Stimulated activated CD4-positive, alpha-beta T cell treated with anti-CD3 and anti-CD28 coated beads, Interleukin-4, amount 100 ng/mL, for 24 hours (primary cell): Measurements from ENCODE around the gene LIPA.
"Not testable (repeated sequence)": the region's sequence is repeated elsewhere in the genome, so short reads cannot be mapped to it uniquely, and the experiment has no call there.

Source experiments
- DNase-seq: peaks from one replicate; pipeline ENCODE4 v3.0.0-alpha.2; 2020

Gene LIPA

DNA sequence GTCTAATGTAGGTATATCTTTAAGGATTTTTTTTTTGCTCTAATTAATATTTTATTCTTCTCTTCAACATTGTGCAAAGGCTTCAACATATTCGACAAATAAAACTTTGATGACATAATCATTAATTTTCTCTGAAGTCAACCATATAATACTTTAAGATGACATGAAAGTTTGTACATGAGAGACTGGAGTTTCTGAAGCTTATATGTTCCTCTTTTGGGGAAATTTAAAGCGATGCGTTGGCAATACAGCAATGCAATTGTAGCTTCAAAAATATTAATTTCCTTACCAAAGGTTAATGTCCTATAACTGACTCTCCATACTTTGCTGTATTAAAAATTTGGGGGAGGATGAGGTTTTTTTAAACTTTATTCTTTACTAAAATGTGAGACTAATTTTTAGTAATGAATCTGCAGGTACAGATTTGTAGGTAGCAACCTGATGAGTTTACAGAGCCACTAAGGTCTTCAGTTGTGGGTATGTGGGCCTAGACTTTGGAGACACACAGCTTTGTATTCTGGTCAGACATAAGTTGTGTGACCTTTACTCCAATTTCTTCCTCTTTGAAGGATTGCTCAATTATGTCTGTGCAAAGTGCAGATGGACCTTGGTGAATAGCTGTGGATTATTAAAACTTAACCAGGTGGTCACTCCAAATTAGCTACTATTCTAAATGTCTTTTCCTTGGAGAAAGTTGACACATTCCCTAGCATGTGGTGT is 18.0 kb upstream of the LIPA start:
- no peak for DNase-seq

DNA sequence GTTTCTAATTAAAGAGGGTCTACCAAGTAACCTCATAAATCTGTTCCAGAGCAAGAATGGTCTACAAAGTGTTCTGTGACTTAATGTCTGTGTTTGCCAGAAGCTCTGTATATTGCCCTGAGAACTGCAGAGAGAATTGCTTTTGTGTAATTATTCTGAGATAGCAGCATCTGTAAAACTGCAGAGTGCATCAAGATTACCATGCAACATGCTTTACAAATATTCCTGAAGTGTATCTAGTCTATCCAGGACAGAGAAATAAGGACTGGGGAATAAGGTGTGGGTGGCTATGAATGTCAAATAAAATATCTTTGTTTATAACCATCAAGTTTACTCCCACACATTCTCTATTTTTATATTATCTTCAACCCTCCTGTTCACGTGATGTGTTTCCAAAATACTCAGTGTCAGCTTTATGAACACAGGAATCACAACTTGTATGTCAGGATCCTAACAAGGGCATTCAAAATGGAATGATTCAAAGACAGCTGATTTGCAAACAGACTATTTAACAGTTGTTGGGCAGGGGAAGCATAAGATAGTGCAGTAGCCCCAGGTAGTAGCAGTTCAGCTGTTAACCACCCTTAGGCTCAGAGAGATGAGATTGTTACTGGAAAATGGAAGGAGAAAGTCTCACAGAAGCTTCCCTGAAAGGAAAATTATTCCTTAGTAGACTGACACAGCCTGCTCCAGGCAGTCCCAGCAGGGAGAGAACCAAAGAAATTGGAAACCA is 15.3 kb upstream of the LIPA start:
- DNase-seq: no peak

DNA sequence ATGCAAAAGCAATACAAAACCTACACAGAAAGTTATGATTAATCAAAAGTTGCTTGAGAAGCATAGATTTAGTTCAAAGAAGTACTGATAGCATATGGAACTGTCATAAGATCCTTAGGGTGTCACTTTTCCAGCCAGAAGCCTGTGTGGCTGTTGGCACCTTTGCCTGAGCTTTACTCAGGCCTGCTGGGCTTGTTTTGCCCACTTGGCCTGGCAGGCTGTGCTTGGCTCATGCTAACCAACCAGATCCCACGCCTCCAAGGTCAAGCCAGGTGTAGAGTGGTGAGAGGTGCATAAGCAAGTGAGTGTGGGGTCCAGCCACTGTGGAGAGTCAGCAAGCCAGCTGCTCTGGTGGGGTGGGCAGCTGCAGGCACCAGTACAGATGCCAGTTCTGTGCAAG is 12.0 kb upstream of the LIPA start:
- DNase-seq: no peak

DNA sequence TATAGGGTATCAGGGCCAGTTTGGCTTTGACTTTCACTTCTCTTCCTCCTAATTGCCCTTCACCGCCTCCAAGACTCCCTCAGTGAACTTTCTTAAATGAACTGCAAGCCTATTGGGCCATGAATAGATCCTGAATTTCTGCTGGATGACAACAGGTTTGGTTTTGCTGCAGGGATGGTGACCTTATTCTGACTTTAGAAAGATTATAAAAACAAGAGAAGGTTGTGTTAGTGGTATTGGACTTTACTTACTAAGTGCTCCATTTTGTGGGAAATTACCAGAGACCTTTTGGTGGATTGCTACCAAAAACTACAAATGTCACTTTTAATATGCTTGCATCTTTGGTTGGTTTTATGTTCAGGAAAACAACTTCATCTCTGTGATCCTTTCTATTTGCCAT is 11.5 kb upstream of the LIPA start:
- no peak for DNase-seq

DNA sequence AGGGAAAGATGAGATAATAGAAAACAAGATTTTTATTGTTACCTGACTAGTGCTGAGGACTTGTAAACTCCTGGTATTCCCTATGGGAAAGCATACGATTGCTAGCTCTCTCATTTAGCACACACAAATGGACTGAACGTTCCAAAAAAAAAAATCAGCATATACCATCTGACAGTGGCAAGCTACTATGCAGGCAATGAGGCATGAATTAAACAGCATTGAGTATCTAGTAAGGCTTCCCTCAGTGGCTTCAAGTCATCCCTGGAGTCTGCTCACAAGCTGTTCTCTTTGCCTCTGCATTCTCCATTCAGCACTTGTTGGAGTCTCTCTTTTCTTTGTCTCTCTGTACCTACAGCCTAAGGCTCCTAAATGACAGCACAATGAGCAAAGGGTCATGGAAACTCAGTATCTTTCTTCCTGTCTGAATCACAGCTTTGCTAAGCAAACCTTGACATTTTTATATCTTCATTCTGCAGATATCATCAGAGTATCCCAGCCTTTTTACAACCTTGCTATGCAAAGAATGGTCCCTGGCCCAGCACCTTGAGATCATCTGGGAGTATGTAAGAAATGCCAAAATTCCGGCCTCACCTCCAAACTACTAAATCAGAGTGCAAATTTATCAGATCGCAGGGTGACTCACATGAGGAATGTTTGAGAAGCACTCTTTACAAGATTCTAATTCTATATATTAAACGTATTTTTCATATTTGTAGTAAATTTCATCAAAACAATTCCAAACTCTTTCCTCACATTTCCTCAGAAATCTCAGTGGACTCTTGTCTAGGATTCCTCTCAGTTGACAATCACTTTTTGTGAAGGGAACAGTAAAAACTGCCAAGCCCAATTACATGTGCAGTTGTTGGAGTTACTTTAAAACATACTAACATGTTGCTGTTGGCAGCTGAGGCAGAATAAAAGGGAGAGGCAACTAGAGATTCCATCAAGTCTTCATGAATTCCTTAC is 10.8 kb upstream of the LIPA start:
- no peak for DNase-seq

DNA sequence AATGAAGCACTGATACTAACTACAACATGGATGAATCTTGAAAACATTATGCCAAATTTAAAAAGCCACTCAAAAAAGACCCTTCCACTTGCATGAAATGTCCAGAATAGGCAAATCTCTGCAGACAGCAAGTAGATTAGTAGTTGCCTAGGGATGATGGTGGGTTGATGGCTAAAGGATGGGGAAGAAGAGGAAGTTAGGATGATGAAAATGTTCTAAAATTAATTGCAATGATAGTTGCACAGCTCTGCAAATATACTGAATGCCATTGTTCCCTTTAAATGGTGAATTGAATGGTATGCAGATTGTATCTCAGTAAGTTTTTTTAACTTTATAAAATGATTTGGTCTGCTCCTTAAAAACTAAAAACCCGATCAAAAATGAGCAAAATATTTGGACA is 7.3 kb upstream of the LIPA start:
- DNase-seq: no peak

DNA sequence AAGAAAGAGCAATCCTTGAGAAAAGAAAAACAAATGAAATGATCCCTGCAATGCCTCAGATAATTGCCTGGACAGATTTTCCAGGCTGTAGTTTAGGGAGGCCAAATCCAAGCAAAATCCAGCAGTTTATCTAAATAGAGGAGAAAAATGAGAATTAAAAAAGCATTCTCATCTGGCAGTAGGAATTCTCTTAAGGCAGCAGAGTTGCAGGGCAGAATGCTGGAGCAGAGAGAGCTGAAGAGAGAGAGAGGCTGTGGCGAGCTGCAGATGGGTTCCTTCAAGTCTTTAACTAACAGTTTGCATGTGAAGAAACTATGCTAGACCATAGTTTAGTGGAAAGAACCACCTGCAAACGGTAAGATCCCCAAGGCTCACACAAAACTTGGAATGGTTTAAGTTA is 6.0 kb upstream of the LIPA start:
- DNase-seq: no peak

DNA sequence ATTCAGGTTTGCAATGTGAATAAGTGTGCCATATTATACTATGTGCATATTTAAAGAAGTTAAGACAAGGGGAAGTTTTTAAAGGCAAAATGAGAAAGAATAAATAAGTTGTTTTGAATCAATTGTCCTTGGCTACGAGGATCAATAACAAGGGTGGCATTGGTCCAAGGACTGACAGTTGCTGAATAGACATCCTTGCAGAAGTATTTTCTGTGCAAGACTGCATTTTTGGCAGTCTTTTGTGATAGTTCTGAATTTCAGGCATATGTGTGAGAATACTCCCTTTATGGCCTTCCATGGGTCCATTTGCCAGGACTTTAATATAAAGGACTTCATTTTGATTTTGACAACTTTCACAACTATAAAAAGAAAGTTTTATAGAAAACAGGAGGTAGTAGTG is 5.4 kb upstream of the LIPA start:
- DNase-seq: no peak

DNA sequence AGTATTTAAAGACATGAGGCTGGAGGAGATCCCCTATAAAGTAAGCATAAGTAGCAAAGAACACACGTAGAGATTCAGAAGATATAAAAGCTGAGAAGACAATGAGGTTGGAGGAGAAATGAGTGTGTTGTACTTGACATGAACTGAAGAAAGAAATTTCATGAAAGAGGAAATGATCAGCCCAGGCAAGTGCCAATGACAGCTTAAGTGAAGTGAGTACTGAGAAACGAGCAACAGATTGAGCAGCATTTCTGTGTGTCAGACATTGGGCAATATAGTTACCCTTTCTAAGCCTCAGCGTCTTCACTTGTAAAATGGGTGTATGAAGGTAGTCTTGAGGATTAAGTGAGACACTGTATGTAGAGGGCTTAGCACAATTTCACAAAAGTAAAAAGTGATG is 4.8 kb upstream of the LIPA start:
- no peak for DNase-seq

DNA sequence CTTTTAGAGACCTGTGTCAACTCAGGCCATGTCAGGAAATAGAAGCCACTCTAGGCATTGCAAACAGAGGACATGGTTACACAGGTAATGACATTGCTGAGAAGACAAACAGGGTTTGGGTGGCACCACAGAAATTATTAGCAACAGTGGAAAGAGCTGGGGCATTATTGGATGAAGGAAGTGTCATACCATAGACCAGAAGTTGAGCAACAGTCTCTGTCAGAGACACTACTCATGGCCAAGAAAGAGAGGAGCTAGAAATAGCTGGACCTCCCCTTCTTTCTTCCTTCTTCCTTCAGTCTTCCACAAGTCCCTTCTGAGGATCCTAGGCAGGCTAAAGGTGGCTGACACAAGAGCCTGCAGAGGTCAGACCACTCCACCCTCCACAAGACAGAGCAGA is 4.2 kb upstream of the LIPA start:
- no peak for DNase-seq

DNA sequence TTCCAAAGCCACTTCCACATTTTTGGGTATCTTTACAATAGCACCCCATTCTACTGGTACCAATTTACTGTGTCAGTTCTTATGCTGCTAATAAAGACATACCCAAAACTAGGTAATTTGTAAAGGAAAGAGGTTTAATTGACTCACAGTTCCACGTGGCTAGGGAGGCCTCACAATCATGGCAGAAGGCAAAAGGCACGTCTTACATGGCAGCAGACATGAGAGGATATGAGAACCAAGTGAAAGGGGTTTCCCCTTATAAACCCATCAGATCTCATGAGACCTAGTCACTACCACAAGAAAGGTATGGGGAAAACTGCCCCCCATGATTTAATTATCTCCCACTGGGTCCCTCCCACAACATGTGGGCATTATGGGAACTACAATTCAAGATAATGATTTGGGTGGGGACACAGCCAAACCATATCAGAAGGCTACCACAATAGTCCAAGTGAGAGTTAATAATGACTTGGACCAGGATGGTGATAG is 3.6 kb upstream of the LIPA start:
- peak; percentile 20 for DNase-seq

DNA sequence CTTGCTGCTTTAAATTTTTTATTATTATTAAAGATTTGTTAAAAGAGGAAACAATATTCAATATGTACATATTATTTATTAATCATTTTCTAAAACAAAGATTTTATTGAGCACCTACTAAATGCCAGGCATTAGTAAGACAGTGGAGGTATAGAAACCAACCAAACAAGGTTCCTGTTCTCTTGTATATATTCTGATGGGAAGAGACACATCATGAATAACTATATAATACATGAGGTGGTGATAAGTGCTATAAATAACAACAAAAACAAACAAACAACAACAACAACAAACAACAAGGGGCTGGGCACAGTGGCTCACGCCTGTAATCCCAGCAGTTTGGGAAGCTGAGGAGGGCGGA is 630 bp upstream of the LIPA start:
- no peak for DNase-seq

DNA sequence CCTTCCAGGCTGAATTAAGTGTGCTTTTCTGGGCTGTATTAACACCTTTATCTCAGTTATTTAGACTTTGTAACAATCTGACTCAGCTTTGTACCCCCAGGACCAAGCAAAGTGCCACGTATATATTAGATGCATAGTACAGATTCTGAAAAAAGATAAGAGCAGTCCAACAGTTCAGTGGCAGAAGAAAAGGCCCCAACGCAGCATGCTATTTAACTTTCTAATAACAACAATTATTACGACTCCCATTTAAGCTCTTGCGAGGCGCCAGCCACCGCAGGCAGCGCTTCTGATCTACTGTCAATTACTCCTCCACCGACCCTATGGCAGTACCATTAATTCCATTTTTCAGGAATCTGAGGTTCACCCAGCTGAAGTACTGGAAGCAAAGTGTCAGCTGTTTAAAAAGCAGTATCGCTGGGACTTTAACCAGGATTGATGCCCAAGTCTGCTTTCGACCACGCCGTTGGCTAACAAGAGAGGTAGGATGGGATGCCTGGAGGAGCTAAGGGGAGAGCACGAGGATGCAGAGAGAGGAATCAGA is 638 bp downstream of the LIPA start:
- no peak for DNase-seq

DNA sequence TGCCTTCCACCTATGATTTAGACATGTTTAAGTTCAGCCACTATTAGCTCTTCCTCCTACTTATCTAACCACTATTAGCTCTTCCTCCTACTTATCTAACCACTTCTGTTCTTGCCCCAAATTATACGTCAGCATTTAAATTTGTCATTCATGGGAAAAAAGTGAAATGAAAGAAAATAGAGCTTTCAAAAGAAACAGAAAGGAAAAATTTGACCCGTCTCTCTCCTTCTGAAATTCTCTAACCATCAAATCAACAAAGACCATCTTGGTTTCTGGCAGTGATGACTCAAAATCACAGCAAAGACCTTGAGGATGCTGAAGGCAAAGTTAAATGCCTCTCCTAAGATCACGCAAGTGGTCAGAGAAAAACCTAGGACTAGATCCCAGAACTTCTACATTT is 2.6 kb downstream of the LIPA start:
- no peak for DNase-seq

DNA sequence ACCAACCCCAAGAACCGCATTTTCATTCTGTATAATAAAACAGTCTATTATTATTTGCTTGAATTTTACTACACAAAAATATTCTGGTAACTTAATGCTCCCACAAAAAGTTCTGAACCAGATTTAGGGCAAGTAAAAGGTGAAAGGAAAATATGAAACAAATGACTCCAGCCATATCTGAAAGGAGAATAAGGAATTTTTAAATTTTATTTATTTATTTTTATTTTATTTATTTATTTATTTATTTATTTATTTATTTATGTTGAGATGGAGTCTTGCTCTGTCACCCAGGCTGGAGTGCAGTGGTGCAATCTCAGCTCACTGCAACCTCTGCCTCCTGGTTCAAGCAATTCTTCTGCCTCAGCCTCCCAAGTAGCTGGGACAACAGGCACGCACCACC is 4.0 kb downstream of the LIPA start:
- DNase-seq: not testable (repeated sequence)

DNA sequence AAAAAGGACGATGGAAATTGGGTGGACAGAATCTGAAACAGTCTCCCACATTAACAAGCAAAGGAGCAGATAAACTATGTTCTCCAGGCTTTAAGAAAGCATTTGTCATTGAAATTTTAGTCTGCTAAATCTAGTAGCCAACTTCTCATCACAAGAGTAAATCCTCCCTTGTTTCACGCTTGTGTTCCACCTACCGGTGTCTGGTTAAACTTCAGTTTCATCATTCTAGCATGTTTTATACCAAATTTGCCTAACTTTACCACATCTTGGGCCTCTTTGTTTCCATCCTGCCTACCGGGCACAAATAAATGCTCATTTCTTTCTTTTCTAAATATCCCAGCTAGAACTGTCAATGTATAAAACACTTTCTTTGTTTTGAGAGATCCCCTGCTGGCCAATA is 5.8 kb downstream of the LIPA start:
- DNase-seq: no peak

DNA sequence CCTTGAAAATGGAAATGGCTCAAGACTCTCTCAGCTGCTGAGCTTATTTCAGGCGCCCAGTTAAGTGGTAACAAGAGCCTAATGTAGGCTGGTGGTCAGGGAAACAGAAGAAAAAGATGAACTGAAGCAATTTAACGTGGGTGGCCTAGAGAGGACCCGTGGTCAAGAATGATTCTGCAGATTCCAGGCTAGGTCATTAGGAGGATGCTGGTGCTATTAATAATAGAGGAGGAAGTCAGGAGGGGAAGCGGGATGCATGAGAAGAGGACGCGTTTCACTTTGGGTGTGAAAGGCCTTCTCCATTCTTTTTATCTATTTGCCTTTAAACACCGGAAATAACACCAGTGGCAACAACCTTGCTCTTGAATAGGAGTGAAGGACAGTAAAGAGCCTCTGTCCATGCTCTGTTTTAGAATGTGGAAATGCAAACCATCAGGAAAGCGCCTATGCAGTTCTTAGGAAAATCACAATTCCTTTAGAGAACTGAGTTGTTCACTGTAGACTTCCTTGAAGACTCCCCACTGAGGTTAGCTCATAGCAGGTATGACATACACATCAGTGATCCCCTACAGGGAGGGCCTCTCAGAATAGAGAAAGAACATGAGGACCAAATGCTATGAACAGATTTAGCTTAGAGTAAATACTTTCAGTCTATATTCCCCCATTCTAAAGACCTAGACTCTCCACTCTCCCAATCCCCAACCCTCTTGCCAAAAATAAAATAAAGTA is 8.6 kb downstream of the LIPA start:
- no peak for DNase-seq

DNA sequence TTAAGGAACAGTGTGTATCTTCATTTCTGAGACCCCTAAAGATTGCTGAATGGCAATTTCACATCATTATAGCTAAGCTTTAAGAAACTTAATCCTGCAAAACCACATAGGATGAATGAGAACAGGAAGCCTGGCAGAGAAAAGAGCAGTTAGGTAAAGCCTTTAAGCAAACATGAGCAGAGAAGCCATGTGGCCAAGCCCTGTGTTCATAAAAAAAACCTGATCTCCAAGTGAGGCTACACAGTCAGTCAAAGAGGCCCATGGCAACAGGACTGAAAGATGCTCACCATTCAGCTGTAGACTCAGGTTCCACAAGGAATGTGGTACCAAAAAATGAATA is 9.3 kb downstream of the LIPA start:
- no peak for DNase-seq

DNA sequence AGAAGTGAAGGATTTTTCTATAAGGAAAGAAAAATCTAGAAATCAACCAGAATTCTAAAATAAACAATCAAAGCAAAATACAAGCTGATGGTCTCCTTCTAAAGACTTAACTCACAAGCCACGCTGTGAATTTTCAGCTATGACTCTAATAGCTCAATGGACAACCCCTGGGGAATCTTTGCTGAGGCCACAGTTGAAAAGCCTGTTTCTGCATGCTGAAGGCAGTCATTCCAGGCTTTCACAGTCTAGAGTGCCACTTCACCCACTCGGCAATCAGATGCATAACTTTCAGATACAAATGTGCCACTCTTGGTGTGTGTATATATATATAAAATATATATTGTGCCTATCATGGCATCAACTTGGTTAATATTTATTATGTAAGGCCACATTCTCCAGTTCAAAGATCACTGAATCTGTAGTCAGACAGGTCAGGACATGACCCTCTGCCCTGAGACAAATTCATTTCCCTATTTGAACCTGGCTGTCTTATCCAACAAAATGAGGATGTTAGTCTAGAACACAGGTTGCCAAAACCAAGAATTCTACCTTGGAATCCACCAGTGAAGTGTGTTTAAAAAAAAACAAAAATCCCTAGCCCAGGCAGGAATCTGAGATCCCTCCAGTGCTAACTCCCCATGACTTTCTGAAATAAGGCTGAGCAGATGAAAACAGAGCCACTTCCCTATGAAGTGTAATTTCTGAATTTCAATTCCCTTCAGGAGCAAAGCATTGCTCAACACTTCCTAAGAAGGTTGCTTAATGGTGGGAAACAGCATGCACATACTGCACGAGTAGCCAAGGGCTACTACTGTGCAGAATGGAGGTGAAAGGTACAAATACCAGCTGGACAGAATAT is 9.9 kb downstream of the LIPA start:
- no peak for DNase-seq

DNA sequence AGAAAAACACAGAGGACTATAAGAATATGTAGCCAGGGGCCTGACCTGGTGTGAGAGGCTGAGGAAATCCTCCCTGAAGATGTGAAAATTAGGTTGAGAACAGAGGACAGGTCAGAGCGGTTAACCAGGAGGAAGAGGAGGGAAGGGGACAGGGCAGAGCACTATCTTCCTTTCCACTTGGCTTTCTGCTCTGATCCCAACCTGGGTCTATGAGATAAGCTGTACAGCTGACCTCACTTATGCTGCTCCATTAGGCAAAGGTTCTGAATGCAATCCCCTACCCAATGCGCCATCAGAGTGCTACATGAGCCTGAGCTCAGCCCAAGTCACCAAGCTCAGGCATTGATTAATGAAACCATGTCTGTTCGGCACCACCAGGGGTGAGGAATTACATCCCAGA is 10.5 kb downstream of the LIPA start:
- DNase-seq: no peak

DNA sequence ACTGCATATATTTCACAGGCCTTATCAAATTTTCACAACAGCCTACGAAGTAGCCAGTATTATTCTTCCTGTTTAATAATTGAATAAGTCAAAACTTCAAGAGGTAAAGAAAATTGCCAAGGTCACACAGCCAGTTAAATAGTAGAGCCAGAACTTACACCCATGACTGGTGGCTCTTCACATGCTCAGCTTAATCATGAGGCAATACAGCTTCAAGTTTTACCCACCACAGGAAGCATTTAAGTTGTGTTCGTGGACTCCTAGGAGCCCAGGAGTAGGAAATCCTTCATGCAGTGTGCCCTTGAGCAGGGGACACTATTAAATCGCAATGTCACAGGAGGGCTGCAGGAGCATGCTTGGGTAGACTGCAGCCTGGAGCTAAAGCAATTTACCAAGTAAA is 11.1 kb downstream of the LIPA start:
- DNase-seq: no peak
